B cell (primary cell): Measurements from ENCODE around the gene PLD1. TPM values are rescaled to one million over a fixed set of nuclear protein-coding genes. Genes with fewer than 3 reads are reported as not detected.

ENCODE experiments used
- ATAC-seq: fragments of 200-7000 bp; cut with Tn5 transposase; one replicate; pipeline ENCODE4 v1.10.0; 2021; ENCODE audit warnings: low read depth, mild to moderate bottlenecking, moderate number of reproducible peaks, moderate library complexity
- CTCF ChIA-PET: fragments of 350-600 bp; sonication (Branson Sonifier 250); formaldehyde crosslinking; loops from one replicate; lab custom pipeline; 2021; ENCODE audit warnings: antibody characterized with exemption, inconsistent platforms; lab: Charles Lee
- POLR2A ChIA-PET: fragments of 350-600 bp; sonication (Branson Sonifier 250); formaldehyde crosslinking; loops from one replicate; lab custom pipeline; 2021; ENCODE audit warnings: antibody characterized with exemption; lab: Charles Lee
- DNase-seq: peaks from one replicate; pipeline ENCODE4 v3.0.0; 2013
- H2AFZ ChIP-seq: 2 replicates; pipeline ENCODE4 v1.6.1; 2012; ENCODE audit warnings: mild to moderate bottlenecking, low read depth, low read length; ENCODE audit not compliant: insufficient read depth, poor library complexity, severe bottlenecking
- H3K27ac ChIP-seq, 2 donors: 1 replicate in 1 of 2; 2 replicates in 1 of 2; pipeline ENCODE4 v1.5.1; 2012 to 2013; ENCODE audit warnings: low read length in 2 of 2, mild to moderate bottlenecking in 2 of 2, moderate library complexity in 1 of 2
- H3K27me3 ChIP-seq, 4 experiments: fragments of 200-600 bp in 1 of 4; sonication (generic) in 1 of 4; replicated peaks in 1 of 4; 1 replicate in 2 of 4; 2 replicates in 2 of 4; pipeline versions ENCODE4 v1.6.1 to v1.7.0; 2013 to 2016; ENCODE audit warnings: low read length in 3 of 4, mild to moderate bottlenecking in 2 of 4, mixed read lengths in 1 of 4, moderate library complexity in 1 of 4; ENCODE audit not compliant: insufficient read depth in 4 of 4, control insufficient read depth in 3 of 4; ENCODE audit errors: control extremely low read depth in 1 of 4
- H3K36me3 ChIP-seq, 2 experiments: replicated peaks in 1 of 2; 1 replicate in 1 of 2; 2 replicates in 1 of 2; pipeline versions ENCODE4 v1.6.1 to v1.7.1; 2013; ENCODE audit warnings: low read length in 1 of 2; ENCODE audit not compliant: insufficient read depth in 2 of 2, control insufficient read depth in 1 of 2; ENCODE audit errors: control extremely low read depth in 1 of 2, extremely low read depth in 1 of 2
- H3K4me1 ChIP-seq, 2 donors: fragments of 200-600 bp in 1 of 2; sonication (generic) in 1 of 2; 1 replicate in 1 of 2; 2 replicates in 1 of 2; pipeline versions ENCODE4 v1.5.1 to v1.6.1; 2013 to 2017; ENCODE audit warnings: low read length in 2 of 2; ENCODE audit not compliant: control insufficient read depth in 2 of 2, insufficient read depth in 2 of 2
- H3K4me2 ChIP-seq: replicated peaks from 2 replicates; pipeline ENCODE3; 2012; ENCODE audit warnings: mild to moderate bottlenecking, low read depth, low read length; ENCODE audit not compliant: poor library complexity, severe bottlenecking
- H3K4me3 ChIP-seq, 5 experiments: fragments of 200-600 bp in 1 of 5; sonication (generic) in 1 of 5; 1 replicate in 3 of 5; 2 replicates in 2 of 5; pipeline versions ENCODE4 v1.5.1 to v1.7.0; 2011 to 2016; ENCODE audit warnings: low read length in 4 of 5, mild to moderate bottlenecking in 4 of 5, low read depth in 2 of 5, control low read depth in 1 of 5, moderate library complexity in 1 of 5; ENCODE audit not compliant: insufficient read depth in 1 of 5; ENCODE audit errors: control extremely low read depth in 1 of 5, extremely low read depth in 1 of 5
- H3K79me2 ChIP-seq: fragments of 200-600 bp; sonication (generic); one replicate; pipeline ENCODE4 v1.6.0; 2016; ENCODE audit warnings: low read length; ENCODE audit not compliant: control insufficient read depth, insufficient read depth
- H3K9ac ChIP-seq: fragments of 200-600 bp; sonication (generic); 2 replicates; pipeline ENCODE4 v1.6.1; 2017; ENCODE audit warnings: mild to moderate bottlenecking, low read length, moderate library complexity
- H3K9me3 ChIP-seq, 3 donors: one replicate each; pipeline versions ENCODE4 v1.6.1 to v1.7.1; 2013; ENCODE audit warnings: low read length in 2 of 3; ENCODE audit not compliant: control insufficient read depth in 2 of 3, insufficient read depth in 1 of 3; ENCODE audit errors: control extremely low read depth in 1 of 3
- H4K20me1 ChIP-seq: 2 replicates; pipeline ENCODE4 v1.6.0; 2012; ENCODE audit warnings: mild to moderate bottlenecking, low read length; ENCODE audit not compliant: insufficient read depth, control insufficient read depth, poor library complexity, severe bottlenecking
- H3K27ac Mint-ChIP-seq: one replicate; pipeline ENCODE4 v1.8.0; 2021; ENCODE audit warnings: mixed read lengths
- H3K27me3 Mint-ChIP-seq: one replicate; pipeline ENCODE4 v1.8.0; 2021; ENCODE audit warnings: mixed read lengths
- H3K4me1 Mint-ChIP-seq: one replicate; pipeline ENCODE4 v1.8.0; 2021; ENCODE audit warnings: mixed read lengths
- H3K4me3 Mint-ChIP-seq: one replicate; pipeline ENCODE4 v1.8.0; 2021; ENCODE audit warnings: mixed read lengths
- H3K9me3 Mint-ChIP-seq: one replicate; pipeline ENCODE4 v1.8.0; 2022; ENCODE audit warnings: mixed read lengths; ENCODE audit not compliant: insufficient read depth
- CTCF ChIP-seq: fragments of 200-600 bp; IDR thresholded peaks from one replicate; pipeline ENCODE4 v1.8.0; 2022; ENCODE audit warnings: antibody characterized with exemption, mild to moderate bottlenecking
- EZH2 ChIP-seq: IDR thresholded peaks from 2 replicates; pipeline ENCODE4 v1.6.1; 2012; ENCODE audit warnings: borderline replicate concordance, low read depth, mild to moderate bottlenecking, moderate library complexity, low read length; ENCODE audit not compliant: insufficient read depth, poor library complexity, severe bottlenecking
- WGBS: methylation state at CpG from one replicate; pipeline ENCODE4 v1.1.5; 2013; ENCODE audit warnings: missing lambda C conversion rate; ENCODE audit not compliant: insufficient coverage; 5-methylcytosine and 5-hydroxymethylcytosine counted together
- intact Hi-C: fragments of 100-400 bp; cut with micrococcal nuclease; formaldehyde crosslinking; loops from one replicate; pipeline ENCODE4 v1.10.0; 2022
- polyA plus RNA-seq: library from polyadenylated mRNA; depleted of rRNA; stranded (reverse); fragments of >200 nt; gene quantifications from 2 replicates; pipeline ENCODE4 v1.2.3, GENCODE V29; 2012
- total RNA-seq, 2 donors: library from RNA; stranded (reverse); fragments of 120-200 nt in 1 of 2; gene quantifications; 1 replicate in 1 of 2; 2 replicates in 1 of 2; pipeline versions ENCODE4 v1.2.3 to v1.2.4, GENCODE V29; 2013 to 2022

Gene PLD1
- total and polyA plus RNA-seq, 2 donors (not counting 1 experiment from before 2014, with no cell fraction given), result 0.24 to 0.52 TPM

- no peaks in the 10 kb centered on the region for H3K27me3 ChIP-seq
- H3K4me1 Mint-ChIP-seq, result no peaks in the 10 kb centered on the region
- intact Hi-C loops, result no loop called here
- no peak overlapping the region for H3K27ac Mint-ChIP-seq
- 57% methylated on average over 2 of the region's 2 CpGs for WGBS
- H3K36me3 ChIP-seq, result no peaks in the 10 kb centered on the region
- no peak overlapping the region for H2AFZ ChIP-seq
- ATAC-seq (no peak), DNase-seq (no peak)
- CTCF ChIA-PET, result no interaction called here
- H3K4me1 ChIP-seq, result no peaks in the 10 kb centered on the region
- TF ChIP-seq CTCF, result no peak
- TF ChIP-seq EZH2, result no peak
- H3K9ac ChIP-seq, result no peak overlapping the region
- no peaks in the 10 kb centered on the region for H3K9me3 Mint-ChIP-seq
- H3K4me3 ChIP-seq, result no peak overlapping the region
- H3K9me3 ChIP-seq, result peaks cover 0 to 1% (median 0%) of the 10 kb centered on the region in 3 donors
- no peak overlapping the region for H3K4me3 Mint-ChIP-seq
- no peaks in the 10 kb centered on the region for H4K20me1 ChIP-seq
- H3K79me2 ChIP-seq, result no peaks in the 10 kb centered on the region
- POLR2A ChIA-PET, result interaction anchor here (0.7 kb wide), 1 partner anchor 385 kb away, joined by 3 read pairs; no protein-coding TSS in a partner anchor
- H3K27ac ChIP-seq, result no peak overlapping the region
- H3K27me3 Mint-ChIP-seq, result no peaks in the 10 kb centered on the region
- no peak overlapping the region for H3K4me2 ChIP-seq
These were observed 257.2 kb downstream of the PLD1 start for GRCh38 chr3:171553086-171553485.

DNA sequence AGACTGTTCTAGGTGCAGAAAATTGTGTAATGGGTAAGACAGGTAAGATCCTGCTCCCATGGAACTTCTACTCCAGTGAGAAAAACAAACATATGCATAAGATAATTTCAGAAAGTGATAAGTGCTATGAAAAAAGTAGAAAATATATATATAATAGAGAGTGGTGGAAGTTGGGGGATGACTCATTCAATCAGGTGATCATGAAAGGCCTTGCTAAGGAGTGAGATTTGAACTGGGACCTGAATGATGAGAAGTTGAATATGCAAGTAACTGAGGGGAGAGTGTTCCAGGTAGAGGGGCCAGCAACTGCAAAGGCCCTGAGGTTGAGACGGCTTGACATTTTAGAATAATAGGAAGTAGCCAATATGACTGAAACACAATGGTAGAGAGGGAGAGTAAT, 257.8 kb downstream of the PLD1 start:
- Histone ChIP-seq H3K36me3 (no peaks in the 10 kb centered on the region), H3K27me3 (no peaks in the 10 kb centered on the region), H3K4me3 (no peak overlapping the region), H3K27ac (no peak overlapping the region), H3K4me1 (no peaks in the 10 kb centered on the region), H3K9me3 (peaks cover 0 to 1% (median 0%) of the 10 kb centered on the region in 3 donors), H2AFZ (no peak overlapping the region), H3K79me2 (no peaks in the 10 kb centered on the region), H3K4me2 (no peak overlapping the region), H4K20me1 (no peaks in the 10 kb centered on the region), H3K9ac (no peak overlapping the region)
- H3K9me3 Mint-ChIP-seq, result no peaks in the 10 kb centered on the region
- H3K4me3 Mint-ChIP-seq, result no peak overlapping the region
- no peaks in the 10 kb centered on the region for H3K4me1 Mint-ChIP-seq
- no peak for ATAC-seq
- ChIA-PET POLR2A (no interaction called here), CTCF (no interaction called here)
- no peak for DNase-seq
- H3K27me3 Mint-ChIP-seq, result no peaks in the 10 kb centered on the region
- TF ChIP-seq EZH2 (no peak), CTCF (no peak)
- no peak overlapping the region for H3K27ac Mint-ChIP-seq
- 89% methylated on average over 1 of the region's 1 CpG for WGBS
- intact Hi-C loops, result no loop called here
